ENCODE measurements around the gene MYBPHL. TPM values are rescaled to one million over a fixed set of nuclear protein-coding genes. Genes with fewer than 3 reads are reported as not detected.
A peak's percentile ranks its signal among the peaks of the same experiment; 100 is the strongest.

Gene MYBPHL
- total RNA-seq, 1 donor from 2014 or later = not detected

- DNase-seq = no peak
These were observed 55.3 kb downstream of the MYBPHL start for GRCh38 chr1:109251277-109252166.

GRCh38 chr1:109250454-109251276 lies 56.1 kb downstream of the MYBPHL start:
- DNase-seq = no peak

- no peak for DNase-seq
These were observed 57.0 kb downstream of the MYBPHL start for GRCh38 chr1:109249654-109250401.

GRCh38 chr1:109248797-109249629 lies 57.8 kb downstream of the MYBPHL start, which contains the start of gene CELSR2:
TSS of gene CELSR2 (plus strand) at chr1:109249539. CDS start at chr1:109250080, 541 bp downstream.
- DNase-seq = peak; percentile 81

- no peak for DNase-seq
These were observed 58.4 kb downstream of the MYBPHL start for GRCh38 chr1:109248444-109248796.

- no peak for DNase-seq
These were observed 59.1 kb downstream of the MYBPHL start for GRCh38 chr1:109247401-109248365.

- DNase-seq = no peak
These were observed 60.7 kb downstream of the MYBPHL start for GRCh38 chr1:109246141-109246551.

GRCh38 chr1:109243860-109244552 lies 62.8 kb downstream of the MYBPHL start:
- DNase-seq = no peak

- no peak for DNase-seq
These were observed 63.6 kb downstream of the MYBPHL start for GRCh38 chr1:109243221-109243620.

GRCh38 chr1:109242387-109242786 lies 64.4 kb downstream of the MYBPHL start:
- no peak for DNase-seq

Other genes with a start within 250 kb of the MYBPHL start
- 68.0 TPM for gene TAF13, start 231.0 kb downstream of the MYBPHL start, total RNA-seq
- gene TMEM167B, start 216.2 kb downstream of the MYBPHL start, total RNA-seq = 35.2 TPM
- gene ELAPOR1, start 192.9 kb downstream of the MYBPHL start, total RNA-seq = 18.8 TPM
- 99.2 TPM for gene SARS1, start 93.1 kb downstream of the MYBPHL start, total RNA-seq
- gene CELSR2, start 57.5 kb downstream of the MYBPHL start, total RNA-seq = 16.7 TPM
- gene PSRC1, start 23.9 kb downstream of the MYBPHL start, total RNA-seq = 5.4 TPM
- gene SORT1, start 90.9 kb upstream of the MYBPHL start, total RNA-seq = 30.6 TPM
- gene PSMA5, start 119.4 kb upstream of the MYBPHL start, total RNA-seq = 25.7 TPM
- 61.5 TPM for gene SYPL2, start 159.5 kb upstream of the MYBPHL start, total RNA-seq
- gene ATXN7L2, start 176.9 kb upstream of the MYBPHL start, total RNA-seq = 2.2 TPM
- 6.3 TPM for gene CYB561D1, start 187.1 kb upstream of the MYBPHL start, total RNA-seq
- 9.1 TPM for gene AMIGO1, start 202.7 kb upstream of the MYBPHL start, total RNA-seq
- 0.62 TPM for gene GPR61, start 232.9 kb upstream of the MYBPHL start, total RNA-seq
- 10.1 TPM for gene GNAI3, start 241.6 kb upstream of the MYBPHL start, total RNA-seq